Peyer's patch (tissue), 4 donors: ENCODE measurements around the gene HNRNPA1L2. TPM values are rescaled to one million over a fixed set of nuclear protein-coding genes. Genes with fewer than 3 reads are reported as not detected.
A peak's percentile ranks its signal among the peaks of the same experiment; 100 is the strongest.
"Not testable (repeated sequence)": the region's sequence is repeated elsewhere in the genome, so short reads cannot be mapped to it uniquely, and the experiment has no call there.

Experiments used
- DNase-seq, 3 donors: peaks; one replicate each; pipeline ENCODE4 v3.0.0-alpha.2; 2017 to 2019
- H3K27ac ChIP-seq, 4 donors: fragments of 200-600 bp; sonication (generic); one replicate each; pipeline ENCODE4 v1.5.1; 2016 to 2019
- H3K27me3 ChIP-seq, 2 donors: fragments of 200-600 bp; sonication (generic); one replicate each; pipeline ENCODE4 v1.5.1; 2019
- H3K36me3 ChIP-seq, 3 donors: fragments of 200-600 bp; sonication (generic); one replicate each; pipeline ENCODE4 v1.5.1; 2016 to 2019
- H3K4me1 ChIP-seq, 4 donors: fragments of 200-600 bp; sonication (generic); one replicate each; pipeline ENCODE4 v1.5.1; 2016 to 2019
- H3K4me3 ChIP-seq, 4 donors: fragments of 200-600 bp; sonication (generic); 1 replicate in 3 of 4; 2 replicates in 1 of 4; pipeline ENCODE4 v1.5.1; 2016 to 2019; ENCODE audit warnings: mild to moderate bottlenecking in 1 of 4
- H3K9me3 ChIP-seq, 4 donors: fragments of 200-600 bp; sonication (generic); one replicate each; pipeline ENCODE4 v1.5.1; 2016 to 2019; ENCODE audit warnings: mild to moderate bottlenecking in 1 of 4
- POLR2A ChIP-seq, 2 donors: fragments of 450-650 bp; IDR thresholded peaks; one replicate each; pipeline ENCODE4 v1.5.1; 2017; ENCODE audit warnings: antibody characterized with exemption in 2 of 2, mild to moderate bottlenecking in 2 of 2, moderate library complexity in 2 of 2
- total RNA-seq, 4 donors: library from RNA; depleted of rRNA; stranded (reverse); fragments of >200 nt; gene quantifications; one replicate each; pipeline ENCODE4 v1.1.0, GENCODE V29; 2016
- TF ChIP-seq, protein P1 (sequence below), 6 experiments: fragments of 450-650 bp in 4 of 6; fragments of 200-600 bp in 2 of 6; sonication (generic) in 1 of 6; IDR thresholded peaks; one replicate each; pipeline ENCODE4 v1.5.1; 2017 to 2019; ENCODE audit warnings: antibody characterized with exemption in 6 of 6, mild to moderate bottlenecking in 3 of 6, moderate library complexity in 1 of 6

Gene HNRNPA1L2
- total RNA-seq = 10 to 100 TPM in 1 of 4 donors, 1 to 10 TPM in 3; 2.8 to 23.9 (median 4.6) TPM

DNA sequence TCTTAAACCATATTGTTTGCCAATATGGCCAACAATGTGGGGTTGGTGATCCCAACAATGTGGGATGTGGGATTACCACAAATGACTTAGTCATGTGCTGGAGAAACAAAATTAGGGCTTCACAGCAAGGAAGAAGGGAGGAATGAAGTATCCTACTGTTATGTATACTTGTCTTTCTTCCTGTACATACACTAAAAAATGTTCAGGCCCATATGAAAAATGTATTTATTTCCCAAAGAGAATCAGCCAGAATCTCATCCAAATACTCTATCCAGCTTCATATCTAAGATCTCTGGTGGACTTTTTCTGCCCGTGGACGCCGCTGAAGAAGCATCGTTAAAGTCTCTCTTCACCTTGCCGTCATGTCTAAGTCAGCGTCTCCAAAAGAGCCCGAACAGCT is at the start of gene HNRNPA1L2:
Gene HNRNPA1L2, plus strand, starts transcription at position 301 of the 400 bp plus-strand sequence. Its CDS starts 62 bp downstream, at position 363.
- Histone ChIP-seq H3K4me1 (no peaks in the 10 kb centered on the region), H3K27ac (no peak within 1 kb of the TSS), H3K4me3 (no peak within 1 kb of the TSS), H3K9me3 (no peaks in the 10 kb centered on the region), H3K36me3 (peaks cover 0 to 11% (median 0%) of the 10 kb centered on the region in 3 donors), H3K27me3 (no peaks in the 10 kb centered on the region)
- DNase-seq = no peak
- TF ChIP-seq, protein P1, sequence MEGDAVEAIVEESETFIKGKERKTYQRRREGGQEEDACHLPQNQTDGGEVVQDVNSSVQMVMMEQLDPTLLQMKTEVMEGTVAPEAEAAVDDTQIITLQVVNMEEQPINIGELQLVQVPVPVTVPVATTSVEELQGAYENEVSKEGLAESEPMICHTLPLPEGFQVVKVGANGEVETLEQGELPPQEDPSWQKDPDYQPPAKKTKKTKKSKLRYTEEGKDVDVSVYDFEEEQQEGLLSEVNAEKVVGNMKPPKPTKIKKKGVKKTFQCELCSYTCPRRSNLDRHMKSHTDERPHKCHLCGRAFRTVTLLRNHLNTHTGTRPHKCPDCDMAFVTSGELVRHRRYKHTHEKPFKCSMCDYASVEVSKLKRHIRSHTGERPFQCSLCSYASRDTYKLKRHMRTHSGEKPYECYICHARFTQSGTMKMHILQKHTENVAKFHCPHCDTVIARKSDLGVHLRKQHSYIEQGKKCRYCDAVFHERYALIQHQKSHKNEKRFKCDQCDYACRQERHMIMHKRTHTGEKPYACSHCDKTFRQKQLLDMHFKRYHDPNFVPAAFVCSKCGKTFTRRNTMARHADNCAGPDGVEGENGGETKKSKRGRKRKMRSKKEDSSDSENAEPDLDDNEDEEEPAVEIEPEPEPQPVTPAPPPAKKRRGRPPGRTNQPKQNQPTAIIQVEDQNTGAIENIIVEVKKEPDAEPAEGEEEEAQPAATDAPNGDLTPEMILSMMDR (IDR thresholded peaks at IDR 0.05) = no peak
- no peak for TF ChIP-seq POLR2A (IDR thresholded peaks at IDR 0.05)

DNA sequence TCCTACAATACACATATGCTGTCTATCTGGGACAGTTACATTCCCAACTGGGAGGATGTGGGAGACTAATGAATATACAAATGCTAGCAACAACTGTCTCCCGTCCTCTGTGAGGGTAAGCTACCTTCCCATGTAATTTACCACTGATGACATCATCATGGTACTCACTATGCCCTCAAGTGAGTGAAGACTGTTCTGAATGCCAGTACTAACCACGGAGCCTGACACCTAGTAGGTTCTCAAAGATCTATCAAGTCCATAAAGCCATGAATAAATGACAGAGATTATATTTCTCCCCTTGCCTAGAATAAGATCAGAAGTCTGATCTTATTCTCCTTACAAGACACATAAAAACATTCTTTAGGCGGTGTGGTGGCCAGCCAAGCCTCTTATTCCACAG is 49.1 kb upstream of the HNRNPA1L2 start:
- not testable (repeated sequence) for H3K27ac ChIP-seq, H3K36me3 ChIP-seq, H3K4me1 ChIP-seq, DNase-seq, H3K9me3 ChIP-seq, H3K27me3 ChIP-seq, H3K4me3 ChIP-seq

DNA sequence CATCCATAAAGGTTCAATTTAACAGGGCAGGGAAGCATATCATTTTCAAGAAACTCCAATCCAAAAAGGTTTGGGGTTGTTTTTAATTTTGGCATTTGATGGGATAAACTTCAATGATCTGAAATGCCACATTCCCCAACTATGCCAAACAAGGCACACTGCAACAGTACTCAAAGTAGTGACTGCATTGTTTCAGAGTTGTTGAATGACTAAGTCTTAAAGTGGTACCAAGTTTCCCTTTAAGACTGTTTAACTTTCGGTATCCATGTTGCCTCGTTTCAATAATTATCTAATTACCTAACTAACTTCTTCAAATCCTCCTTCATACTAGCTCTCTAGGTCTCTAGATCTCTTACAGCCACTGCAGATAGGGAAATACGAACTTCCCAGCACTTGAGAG is 48.4 kb upstream of the HNRNPA1L2 start:
- not testable (repeated sequence) for H3K9me3 ChIP-seq, H3K4me3 ChIP-seq, H3K36me3 ChIP-seq, DNase-seq, H3K27me3 ChIP-seq, H3K4me1 ChIP-seq, H3K27ac ChIP-seq

DNA sequence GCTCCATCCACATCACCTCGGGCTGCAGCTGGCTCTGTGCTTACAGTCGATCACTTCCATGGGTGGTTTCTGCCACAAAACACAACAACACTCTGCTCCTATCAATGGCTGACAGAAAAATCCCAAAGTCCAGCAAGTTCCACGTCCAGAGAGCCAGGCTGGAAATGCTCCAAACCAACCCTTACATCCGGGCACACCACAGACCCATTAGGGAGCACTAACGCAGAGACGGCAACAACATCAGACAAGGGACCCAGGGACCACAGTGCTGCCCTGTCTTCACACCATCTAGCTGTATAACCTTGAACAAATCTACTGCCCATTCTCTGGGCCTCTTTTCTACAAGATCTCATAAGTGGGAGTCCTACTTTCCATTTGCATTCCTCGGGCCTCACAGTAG is 47.9 kb upstream of the HNRNPA1L2 start:
- not testable (repeated sequence) for H3K36me3 ChIP-seq, H3K9me3 ChIP-seq

DNA sequence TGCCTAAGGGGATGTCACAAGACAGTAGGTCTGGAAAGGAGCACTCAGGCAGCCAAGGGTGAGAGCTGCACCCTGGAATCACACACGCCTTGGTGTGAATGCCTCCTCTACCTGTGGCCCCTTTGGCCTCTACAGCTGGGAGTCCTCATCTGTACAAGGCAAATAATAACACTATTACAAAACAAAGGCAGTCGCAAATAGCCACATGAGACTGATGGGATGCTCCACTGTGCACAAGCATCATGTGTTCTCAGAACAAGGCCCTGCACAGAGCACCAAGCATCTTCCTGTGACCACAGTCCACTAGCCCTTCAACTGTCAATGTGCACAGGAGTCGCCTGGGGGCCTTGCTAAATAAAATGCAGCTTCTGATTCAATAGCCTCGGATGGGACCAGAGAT is 44.6 kb upstream of the HNRNPA1L2 start:
- no peak for DNase-seq
- no peaks in the 10 kb centered on the region for H3K36me3 ChIP-seq

More for the DNA sequence above, 47.9 kb upstream of the HNRNPA1L2 start:
- not testable (repeated sequence) for H3K27ac ChIP-seq, H3K27me3 ChIP-seq, H3K4me1 ChIP-seq, H3K4me3 ChIP-seq, DNase-seq

DNA sequence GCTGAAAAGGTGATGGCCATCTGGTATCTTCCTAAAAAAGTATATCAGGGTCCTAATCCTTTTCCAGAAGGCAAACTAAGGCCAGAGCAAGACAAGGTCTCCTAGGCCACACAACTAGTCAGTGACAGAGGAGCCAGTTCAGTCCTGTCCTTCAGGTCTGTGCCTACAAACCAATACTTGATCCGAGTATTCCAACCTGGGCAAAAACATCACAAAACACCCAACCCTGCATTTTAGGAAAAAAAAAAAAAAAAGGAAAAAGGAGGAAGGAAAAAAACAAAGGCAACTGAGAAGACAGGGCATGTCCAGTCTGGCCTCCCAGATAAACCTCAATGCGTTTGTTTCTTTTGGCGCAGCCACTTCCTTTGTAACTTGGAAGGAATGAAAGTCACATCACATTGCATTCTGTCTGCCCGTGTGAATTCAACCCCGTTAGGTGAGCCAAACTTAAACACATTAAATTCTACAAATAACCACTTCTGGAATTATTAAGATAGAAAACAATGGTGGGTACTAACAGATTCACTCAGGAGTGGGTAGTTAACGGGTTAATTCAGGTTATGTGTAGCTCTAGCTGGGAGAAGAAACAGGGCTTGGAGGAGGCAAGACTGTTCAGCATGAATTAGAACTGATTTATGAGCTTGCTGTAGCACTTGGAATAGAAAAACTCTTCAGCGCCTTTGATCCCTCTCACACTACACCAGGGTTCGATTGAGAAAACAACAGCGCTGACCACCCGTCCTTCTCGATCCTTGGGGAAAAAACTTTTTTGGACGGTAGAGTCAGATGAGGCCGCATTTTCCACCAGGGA is 43.0 kb upstream of the HNRNPA1L2 start:
- peak overlapping the region; percentile 38 to 62 (median 49) for H3K27ac ChIP-seq
- H3K36me3 ChIP-seq = no peaks in the 10 kb centered on the region
- peaks cover 0 to 4% (median 0%) of the 10 kb centered on the region in 4 donors for H3K4me1 ChIP-seq
- H3K9me3 ChIP-seq = no peaks in the 10 kb centered on the region
- DNase-seq = no peak
- H3K4me3 ChIP-seq = peak overlapping the region; percentile 45 to 67 (median 54)
- TF ChIP-seq POLR2A (IDR thresholded peaks at IDR 0.05) = no peak
- TF ChIP-seq, protein P1 (IDR thresholded peaks at IDR 0.05) = no peak
- H3K27me3 ChIP-seq = no peaks in the 10 kb centered on the region

More for the DNA sequence above, 44.6 kb upstream of the HNRNPA1L2 start:
- H3K9me3 ChIP-seq = no peaks in the 10 kb centered on the region
- H3K4me3 ChIP-seq = no peak overlapping the region
- TF ChIP-seq, protein P1 (IDR thresholded peaks at IDR 0.05) = no peak
- no peak for TF ChIP-seq POLR2A (IDR thresholded peaks at IDR 0.05)
- peaks cover 0 to 4% (median 0%) of the 10 kb centered on the region in 4 donors for H3K4me1 ChIP-seq
- H3K27ac ChIP-seq = no peak overlapping the region
- no peaks in the 10 kb centered on the region for H3K27me3 ChIP-seq

DNA sequence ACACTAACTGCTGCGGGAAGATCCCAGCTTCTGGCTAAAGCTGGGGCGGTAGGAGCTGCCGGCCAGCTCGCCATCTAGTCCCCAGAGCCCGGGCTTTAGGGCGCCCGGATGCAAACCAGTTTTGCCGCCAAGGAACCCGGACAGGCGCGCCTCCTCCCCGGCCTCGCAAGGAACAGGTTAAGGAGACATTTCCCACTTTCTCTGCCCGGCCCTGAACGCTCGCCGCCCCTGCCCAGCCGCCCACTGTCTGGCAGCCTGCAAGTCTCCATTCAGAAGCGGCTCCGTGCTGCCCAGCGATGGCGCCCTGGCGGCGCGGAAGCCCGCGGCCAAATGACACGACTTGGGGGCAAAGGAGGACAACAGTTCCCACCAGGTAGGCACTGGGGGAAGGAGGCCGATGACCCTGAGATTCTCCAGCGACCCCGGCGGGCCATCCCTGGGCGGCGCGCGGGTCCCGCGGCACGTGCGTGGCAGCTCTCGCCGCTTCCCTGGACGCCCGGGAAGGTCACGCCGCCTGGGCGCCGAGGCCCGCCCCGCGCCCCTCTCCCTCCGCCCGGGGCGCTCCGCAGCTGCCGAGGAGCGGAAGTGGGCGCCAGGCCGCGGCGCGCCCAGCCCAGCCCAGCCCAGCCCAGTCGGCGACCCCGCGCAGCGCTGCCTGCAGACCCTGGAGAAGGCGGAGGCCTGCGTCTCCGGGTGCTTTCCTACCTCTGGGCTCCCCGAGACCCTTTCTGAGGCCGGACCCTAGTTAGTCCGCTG is 42.2 kb upstream of the HNRNPA1L2 start:
- H3K27me3 ChIP-seq = no peaks in the 10 kb centered on the region
- TF ChIP-seq, protein P1 (IDR thresholded peaks at IDR 0.05) = no peak
- no peak for TF ChIP-seq POLR2A (IDR thresholded peaks at IDR 0.05)
- peaks cover 0 to 4% (median 0%) of the 10 kb centered on the region in 4 donors for H3K4me1 ChIP-seq
- peak in 1 of 3 donors; percentile 60 for DNase-seq
- peak overlapping the region; percentile 38 to 62 (median 49) for H3K27ac ChIP-seq
- H3K4me3 ChIP-seq = peak overlapping the region; percentile 45 to 67 (median 54)
- no peaks in the 10 kb centered on the region for H3K9me3 ChIP-seq
- H3K36me3 ChIP-seq = no peaks in the 10 kb centered on the region
